Ovary (tissue), 3 donors: ENCODE data around the gene PASK.

Experiments used
- POLR2A ChIP-seq: fragments of 450-650 bp; IDR thresholded peaks from one replicate; pipeline ENCODE4 v1.6.1; 2017; ENCODE audit warnings: antibody characterized with exemption, mild to moderate bottlenecking, moderate library complexity
- TF ChIP-seq, protein P1 (sequence below), 3 donors: fragments of 450-650 bp in 2 of 3; fragments of 200-600 bp in 1 of 3; IDR thresholded peaks; one replicate each; pipeline versions ENCODE4 v1.5.1 to v1.8.0; 2016 to 2022; ENCODE audit warnings: antibody characterized with exemption in 3 of 3, mild to moderate bottlenecking in 1 of 3
- donor health status: DM: no; HTN: no; CAD: no.

GRCh38 chr2:241061275-241061674 is 88.0 kb downstream of the PASK start:
- TF ChIP-seq, protein P1, sequence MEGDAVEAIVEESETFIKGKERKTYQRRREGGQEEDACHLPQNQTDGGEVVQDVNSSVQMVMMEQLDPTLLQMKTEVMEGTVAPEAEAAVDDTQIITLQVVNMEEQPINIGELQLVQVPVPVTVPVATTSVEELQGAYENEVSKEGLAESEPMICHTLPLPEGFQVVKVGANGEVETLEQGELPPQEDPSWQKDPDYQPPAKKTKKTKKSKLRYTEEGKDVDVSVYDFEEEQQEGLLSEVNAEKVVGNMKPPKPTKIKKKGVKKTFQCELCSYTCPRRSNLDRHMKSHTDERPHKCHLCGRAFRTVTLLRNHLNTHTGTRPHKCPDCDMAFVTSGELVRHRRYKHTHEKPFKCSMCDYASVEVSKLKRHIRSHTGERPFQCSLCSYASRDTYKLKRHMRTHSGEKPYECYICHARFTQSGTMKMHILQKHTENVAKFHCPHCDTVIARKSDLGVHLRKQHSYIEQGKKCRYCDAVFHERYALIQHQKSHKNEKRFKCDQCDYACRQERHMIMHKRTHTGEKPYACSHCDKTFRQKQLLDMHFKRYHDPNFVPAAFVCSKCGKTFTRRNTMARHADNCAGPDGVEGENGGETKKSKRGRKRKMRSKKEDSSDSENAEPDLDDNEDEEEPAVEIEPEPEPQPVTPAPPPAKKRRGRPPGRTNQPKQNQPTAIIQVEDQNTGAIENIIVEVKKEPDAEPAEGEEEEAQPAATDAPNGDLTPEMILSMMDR (IDR thresholded peaks at IDR 0.05), result no peak
- TF ChIP-seq POLR2A, result no peak
